Activated T-cell treated with anti-CD3 and anti-CD28 coated beads for 1 hour (primary cell): ENCODE data around the gene DND1.
"Not testable (repeated sequence)": the region's sequence is repeated elsewhere in the genome, so short reads cannot be mapped to it uniquely, and the experiment has no call there.

Experiments
- DNase-seq: peaks from one replicate; pipeline ENCODE4 v3.0.0-alpha.2; 2020; ENCODE audit warnings: low read depth

DND1 gene

DNA sequence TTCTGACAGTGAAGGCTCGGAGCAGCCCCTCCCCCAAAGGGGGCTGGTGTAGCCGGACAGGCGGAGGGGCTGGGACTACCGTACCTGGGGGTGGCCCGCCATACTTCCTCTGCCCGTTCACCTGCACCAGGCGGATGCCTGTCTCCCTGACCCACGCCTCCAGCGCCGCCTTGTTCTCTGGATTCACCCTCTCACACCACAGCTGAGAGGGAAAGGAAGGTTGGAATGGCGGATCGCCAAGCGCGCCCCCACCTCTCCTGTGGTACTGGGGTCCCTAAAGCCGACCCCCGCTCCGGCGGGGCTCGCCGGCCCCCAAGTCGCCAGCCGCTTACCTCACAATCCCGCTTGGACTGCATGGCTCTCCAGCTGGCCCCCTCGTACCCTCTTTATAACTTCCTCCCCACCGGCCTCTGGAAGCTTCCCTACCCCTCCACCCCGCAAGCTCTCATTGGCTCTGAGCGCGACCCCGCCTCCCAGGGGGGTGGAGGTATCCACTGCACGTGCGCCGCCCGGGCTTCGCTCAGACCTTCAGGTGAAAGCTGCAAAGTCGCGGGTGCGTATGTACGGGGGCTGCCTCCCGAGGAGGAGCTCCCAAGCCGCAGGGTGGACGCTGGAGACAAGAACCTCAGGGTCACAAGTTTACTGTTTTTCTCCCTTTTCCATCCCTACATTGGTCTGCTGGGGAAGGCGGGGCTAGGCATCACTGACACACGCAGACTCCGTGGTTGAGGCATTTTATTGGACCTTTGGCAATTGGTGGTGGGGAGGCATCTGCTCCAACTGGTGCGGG lies at the start of gene DND1:
Gene DND1, minus strand, starts transcription at position 390 of the 790 bp plus-strand sequence. Its CDS starts 34 bp downstream, at position 356.
- no peak for DNase-seq

DNA sequence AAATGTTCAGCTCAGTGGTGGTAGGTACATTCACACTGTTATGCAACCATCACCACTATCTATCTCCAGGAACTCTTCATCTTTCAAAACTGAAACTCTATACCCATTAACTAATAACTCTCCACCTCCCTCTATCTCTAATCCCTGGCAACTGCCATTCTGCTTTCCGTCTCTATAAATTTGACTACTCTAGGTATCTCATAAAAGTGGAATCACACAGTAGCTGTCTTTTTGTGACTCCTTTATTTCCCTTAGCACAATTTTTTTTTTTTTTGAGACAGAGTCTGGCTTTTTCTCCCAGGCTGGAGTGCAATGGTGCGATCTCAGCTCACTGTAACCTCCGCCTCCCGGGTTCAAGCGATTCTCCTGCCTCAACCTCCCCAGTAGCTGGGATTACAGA lies 48.0 kb upstream of the DND1 start:
- not testable (repeated sequence) for DNase-seq

DNA sequence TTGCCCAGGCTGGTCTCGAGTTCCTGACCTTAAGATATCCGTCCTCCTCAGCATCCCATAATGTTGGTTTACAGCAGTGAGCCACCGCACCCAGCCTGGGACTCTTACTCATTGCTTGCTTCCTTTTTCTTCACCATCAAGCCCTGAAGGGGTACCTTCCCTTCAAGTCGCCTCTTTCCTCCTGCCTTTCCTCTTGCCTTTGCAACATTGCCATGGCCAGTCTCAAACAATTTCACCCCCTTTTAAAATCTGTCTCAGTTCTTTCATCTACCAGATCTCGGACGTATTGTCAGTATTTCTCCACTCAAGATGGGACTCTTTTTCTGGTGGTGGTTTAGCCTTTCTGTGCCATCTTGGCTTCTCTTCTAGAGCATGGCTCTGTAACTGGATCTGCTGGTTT lies 47.4 kb upstream of the DND1 start:
- DNase-seq: not testable (repeated sequence)

DNA sequence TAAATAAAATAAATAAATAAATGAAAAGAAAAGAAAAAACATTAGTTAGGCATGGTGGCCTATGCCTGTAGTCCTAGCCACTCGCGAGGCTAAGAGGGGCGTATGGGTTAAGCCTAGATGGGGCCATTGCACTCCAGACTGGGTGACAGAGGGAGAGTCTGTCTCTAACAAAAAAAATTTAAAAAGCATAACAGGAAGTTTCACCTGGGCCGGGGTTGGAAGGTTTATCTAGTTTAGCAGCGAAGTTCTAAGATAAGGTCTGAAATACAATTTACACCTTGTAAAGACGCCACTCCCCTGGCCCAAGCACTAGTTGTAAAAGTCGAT lies 44.9 kb upstream of the DND1 start:
- no peak for DNase-seq

DNA sequence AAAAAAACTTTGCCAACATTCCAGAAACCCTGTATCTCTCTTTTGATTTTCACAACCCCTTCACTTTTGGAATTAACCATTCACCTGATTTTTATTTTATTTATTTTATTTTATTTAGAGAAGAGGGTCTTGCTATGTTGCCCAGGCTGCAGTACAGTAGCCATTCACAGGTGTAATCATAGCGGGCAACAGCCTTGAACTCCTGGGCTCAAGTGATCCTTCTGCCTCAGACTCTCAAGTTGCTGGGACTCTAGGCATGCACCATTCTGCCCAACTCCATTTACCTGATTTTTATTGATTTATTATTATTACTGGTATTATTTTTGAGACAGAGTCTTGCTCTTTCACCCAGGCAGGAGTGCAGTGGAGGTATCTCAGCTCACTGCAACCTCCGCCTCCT lies 42.9 kb upstream of the DND1 start:
- not testable (repeated sequence) for DNase-seq

DNA sequence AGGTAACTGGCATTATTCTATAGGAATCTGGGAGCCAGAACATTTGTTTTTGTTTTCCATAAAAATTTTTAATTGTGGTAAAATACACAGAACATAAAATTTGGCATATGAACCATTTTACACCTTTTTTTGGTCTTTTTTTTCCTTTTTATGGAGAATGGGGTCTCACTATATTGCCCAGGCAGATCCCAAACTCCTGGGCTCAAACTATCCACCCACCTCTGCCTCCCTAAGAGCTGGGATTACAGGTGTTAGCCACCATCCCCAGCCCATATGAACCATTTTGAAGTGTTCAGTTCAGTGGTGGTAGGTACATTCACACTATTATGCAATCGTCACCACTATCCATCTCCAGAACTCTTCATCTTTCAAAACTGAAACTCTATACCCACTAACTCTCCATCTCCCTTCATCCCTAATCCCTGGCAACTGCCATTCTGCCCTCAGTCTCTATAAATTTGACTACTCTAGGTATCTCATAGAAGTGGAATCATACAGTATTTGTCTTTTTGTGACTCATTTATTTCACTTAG lies 40.3 kb upstream of the DND1 start:
- no peak for DNase-seq

DNA sequence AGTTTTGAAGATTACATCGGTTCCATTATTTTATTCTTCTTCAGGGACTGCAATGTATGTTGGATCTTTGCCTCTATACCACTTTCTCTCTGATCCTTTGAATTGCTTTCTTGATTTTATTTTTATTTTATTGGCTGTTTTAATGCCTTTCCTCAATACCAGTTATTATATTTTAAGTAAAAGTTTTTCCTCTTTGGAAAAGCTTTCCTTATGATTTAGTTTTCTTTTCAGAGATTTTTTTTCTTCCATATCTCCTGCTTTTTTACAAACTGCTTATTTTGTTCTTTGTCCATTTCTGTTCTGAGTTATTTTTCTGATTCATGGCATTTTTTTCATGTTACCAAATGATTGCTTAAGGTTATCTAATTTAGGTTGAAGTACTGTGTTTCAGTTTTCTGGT lies 38.4 kb upstream of the DND1 start:
- DNase-seq: no peak

DNA sequence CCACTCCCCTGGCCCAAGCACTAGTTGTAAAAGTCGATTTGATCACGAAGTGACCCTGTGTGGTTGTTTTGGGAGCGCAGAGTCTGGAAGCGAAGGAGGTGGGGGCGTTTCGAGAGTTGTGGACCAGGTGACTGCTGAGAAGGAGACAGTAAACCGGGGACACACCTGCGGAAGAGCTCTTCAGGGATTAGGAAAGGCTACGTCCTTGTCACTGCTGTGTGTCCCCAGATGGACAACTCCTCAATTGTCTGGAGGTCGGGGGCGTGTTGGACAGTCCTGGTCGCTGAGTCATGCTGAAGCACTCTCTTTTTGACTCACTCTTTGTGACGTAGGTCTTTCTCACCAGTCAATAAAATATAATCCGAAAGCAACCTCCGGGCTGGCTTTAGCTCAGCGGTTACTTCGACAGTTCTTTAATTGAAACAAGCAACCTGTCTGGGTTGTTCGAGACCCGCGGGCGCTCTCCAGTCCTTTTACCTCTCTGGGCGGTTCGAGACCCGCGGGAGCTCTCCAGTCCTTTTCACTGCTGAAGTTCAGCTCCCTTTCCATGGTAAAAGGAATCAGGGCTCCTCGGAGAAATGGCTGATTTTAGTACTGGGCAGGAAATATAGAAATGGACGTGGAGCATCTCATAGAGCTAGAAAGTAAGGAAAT lies 37.6 kb upstream of the DND1 start:
- DNase-seq: peak; percentile 73

DNA sequence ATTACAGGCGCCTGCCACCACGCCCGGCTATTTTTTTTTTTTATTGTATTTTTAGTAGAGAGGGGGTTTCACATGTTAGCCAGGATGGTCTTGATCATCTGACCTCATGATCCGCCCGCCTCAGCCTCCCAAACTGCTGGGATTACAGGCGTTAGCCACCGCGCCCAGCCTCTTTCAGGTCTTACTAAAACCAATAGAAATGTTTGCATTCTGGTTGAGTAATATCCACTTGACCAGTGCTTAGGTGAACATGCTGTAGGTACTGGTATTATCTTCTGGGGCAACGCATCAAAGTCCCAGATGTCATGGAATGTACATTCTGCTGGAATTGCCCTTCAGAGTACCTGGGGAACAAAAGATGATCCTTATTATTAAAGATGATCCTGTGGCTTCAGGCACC lies 35.4 kb upstream of the DND1 start:
- not testable (repeated sequence) for DNase-seq

DNA sequence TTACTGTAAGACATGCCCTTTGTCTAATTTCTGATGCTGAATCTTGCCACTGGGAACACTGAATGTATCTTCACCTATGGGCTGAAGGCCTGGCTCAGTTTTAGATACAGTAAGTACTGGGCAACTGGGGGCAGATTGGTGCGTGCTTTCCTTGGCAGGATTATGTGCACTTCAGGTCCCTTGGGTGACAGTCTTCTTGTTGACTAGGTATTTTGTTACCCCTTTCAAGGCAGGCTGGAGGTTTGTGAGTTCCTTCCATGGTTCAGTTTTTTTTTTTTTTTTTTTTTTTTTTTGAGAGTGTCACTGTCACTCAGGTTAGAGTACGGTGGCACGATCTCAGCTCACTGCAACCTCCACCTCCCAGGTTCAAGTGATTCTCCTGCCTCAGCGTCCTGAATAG lies 34.4 kb upstream of the DND1 start:
- no peak for DNase-seq

DNA sequence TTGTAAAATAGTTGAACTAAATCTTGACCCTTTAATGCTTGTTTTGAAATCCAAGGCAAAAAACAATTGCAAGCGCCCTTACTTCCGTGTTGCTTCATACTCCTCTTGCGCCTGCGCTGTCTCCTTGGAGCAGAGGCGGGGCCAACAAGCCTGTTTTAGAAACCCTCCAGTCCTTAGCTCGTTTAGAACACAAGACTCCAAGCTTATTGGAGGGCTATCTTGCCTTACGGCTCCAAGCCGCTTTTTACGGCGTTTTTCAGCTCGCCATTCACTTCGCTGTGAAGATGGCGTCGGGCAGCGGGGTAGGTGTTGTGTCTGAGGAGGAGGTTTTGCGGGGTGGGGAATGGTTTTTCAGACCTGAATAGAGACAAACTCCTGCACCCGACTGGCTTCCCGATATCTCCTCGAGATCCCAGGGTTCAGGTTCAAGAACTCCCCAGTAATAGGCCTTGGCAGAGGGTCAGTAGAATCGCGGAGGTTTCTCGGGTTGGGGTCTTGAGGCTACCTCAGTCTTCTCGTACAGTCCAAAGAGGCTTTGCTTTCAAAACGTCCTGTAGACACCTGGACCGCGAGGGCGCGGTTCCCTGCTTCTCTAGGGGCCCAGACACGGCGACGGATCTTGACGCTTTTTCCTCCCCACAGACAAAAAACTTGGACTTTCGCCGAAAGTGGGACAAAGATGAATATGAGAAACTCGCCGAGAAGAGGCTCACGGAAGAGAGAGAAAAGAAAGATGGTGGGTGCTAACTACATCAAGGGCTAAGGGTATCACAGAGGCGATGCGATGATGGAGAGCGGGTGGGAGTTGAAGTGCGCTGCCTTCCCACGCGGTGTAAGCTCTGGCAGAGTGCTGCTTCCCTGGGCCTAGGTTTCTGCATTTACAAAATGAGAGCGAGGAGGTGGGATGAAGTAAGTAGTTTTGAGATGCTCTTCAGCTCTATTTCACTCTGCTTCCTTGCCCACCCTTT lies 27.1 kb upstream of the DND1 start, which contains the start of gene ZMAT2:
Gene ZMAT2, plus strand, starts transcription at position 271 of the 968 bp plus-strand sequence. Its CDS starts 14 bp downstream, at position 285.
- DNase-seq: peak; percentile 89

DNA sequence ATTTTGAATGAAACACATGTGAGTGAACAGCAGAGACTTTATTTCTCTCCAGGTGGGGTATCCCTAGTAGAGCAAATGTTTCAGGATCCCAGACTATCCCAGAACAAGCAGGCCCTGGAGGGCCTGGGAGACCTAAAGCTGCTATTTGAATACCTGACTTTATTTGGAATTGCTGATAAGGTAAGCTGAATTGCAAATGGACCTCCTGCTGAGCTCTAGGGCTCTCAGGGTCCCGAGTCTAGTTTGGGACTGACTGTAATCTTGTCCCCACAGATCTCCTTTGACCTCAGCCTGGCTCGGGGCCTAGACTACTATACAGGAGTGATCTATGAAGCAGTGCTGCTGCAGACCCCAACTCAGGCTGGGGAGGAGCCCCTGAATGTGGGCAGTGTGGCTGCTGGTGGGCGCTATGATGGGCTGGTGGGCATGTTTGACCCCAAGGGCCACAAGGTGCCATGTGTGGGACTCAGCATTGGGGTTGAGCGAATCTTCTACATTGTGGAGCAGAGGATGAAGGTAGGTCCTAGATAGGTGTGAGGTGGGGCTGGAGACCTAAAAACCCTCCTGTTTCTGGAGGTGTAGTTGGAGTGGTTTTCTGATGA lies 23.6 kb upstream of the DND1 start:
- DNase-seq: no peak

DNA sequence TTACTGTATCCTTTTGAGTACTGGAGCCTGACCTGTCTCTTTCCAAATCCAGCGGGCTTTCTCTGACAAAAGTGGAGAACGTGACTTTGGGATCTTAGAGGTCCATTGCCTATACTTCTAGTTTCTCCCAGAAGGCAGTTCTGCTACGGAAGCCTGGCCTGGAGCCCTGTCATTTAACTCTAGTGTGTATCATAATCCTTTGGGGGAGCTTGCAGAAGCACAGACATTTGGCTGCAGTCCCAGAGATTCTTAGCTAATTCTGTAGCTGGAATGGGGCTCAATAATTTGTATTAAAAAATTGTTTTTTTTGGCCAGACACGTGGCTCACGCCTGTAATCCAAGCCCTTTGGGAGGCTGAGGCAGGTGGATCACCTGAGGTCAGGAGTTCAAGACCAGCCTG lies 20.9 kb upstream of the DND1 start:
- no peak for DNase-seq

DNA sequence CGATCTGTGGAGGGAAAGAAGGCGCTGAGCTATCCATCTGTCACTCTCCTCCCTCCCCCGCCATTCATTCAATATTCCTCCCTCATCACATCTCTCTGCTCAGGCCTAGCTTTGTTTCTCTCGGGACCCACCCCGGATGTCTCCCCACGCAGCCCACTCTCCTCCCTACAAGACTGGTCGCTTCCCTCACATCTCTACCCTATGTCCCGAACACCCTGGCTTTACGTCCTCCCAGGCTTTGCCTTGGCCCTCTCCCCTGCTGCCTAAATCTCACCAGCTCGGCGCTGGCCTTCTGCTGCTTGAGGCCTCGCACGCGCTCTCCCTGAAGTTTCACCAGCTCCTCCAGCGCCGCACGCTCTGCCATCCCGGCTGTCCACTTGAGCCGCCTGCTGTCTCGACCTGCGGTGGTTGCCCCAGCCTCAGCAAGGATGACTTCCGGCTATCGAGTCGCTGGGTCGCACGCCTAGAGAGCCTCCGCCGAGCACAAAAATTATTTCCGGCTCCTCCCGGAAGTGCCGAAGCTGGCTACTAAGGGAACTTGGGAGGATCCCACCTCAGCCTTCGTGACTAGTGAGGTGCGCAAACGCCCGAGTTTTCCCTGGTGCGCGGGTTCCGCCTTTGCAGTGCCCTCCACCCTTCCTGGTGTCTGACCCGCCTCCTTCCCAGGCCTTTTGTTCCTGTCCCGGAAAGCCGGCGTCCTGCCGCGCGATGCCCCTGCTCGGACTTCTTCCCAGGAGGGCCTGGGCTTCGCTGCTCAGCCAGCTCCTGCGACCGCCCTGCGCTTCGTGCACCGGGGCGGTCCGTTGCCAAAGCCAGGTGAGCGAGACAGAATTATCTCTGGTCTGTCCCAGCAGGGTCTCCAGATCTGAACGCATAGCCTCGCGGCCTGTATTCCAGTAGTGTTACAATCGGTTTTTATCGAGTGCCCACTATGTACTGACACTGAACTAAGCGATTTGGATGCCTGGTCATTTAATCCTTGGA lies 17.9 kb upstream of the DND1 start, which contains the start of the genes HARS1 and HARS2:
Gene HARS1, minus strand, starts transcription at position 430 of the 984 bp plus-strand sequence. Its CDS starts 66 bp downstream, at position 364.
Gene HARS2, plus strand, starts transcription at position 515 of the 984 bp plus-strand sequence. Its CDS starts 194 bp downstream, at position 709.
- peak; percentile 65 for DNase-seq

DNA sequence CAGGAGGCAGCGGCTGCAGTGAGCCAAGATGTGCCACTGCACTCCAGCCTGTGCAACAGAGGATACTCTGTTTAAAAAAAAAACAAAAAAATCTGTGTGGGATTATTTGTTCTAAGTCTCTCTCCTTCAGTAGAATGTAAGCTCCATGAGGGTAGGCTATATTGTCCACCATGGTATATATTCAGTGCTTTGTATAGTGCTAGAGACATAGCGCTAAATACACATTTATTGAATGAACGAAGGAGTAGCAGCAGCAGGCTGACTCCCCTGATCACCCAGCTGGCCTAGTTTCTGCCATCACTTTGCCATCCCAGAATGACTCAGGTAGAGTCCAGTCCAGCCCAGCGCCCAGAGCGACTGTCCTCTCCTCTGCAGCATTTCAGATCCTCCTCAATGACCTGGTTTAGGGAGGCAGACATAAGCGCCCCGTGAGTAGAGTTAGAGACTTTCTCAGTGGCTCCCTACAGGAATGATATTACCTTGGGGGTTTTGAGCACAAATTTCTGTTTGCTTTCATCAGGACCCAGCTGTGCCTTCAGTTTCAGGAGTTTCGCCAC lies 17.1 kb upstream of the DND1 start:
- DNase-seq: no peak

DNA sequence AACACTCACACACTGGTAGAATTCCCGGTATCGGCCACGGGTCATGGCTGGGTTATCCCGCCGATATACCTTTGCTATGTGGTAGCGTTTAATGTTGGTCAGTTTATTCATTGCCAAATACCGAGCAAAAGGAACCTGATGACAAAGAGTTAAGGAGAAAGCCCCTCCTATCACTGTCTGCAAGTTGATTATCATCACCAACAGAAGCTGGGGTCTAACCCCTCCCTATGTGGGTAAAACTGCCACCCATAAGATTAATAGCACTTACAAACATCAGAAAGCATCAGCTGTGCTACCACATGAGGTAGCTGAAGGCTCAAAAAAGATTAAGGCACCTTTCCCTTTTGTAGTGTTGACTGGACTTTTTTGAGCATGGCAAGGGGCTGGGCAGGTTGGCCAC lies 5.6 kb upstream of the DND1 start:
- DNase-seq: no peak

DNA sequence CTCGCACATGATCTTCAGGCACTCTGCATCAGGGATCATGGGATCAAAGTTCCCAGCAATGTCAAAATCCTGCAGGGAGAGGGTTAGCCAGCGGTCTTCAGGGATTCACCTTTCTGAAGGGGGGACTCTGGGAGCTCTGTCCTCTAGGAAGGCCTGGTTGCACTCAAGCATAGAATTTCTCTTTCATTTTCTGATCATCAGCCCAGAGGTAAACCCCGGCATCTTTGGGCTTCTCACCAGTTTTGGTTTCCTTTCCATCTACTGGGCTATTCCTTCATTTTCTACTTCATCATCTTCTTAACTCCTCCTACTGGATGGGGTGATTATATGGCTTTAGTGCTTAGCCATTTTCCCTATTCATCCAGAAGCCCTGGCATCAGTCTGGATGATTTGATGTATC lies 4.6 kb upstream of the DND1 start:
- DNase-seq: no peak

DNA sequence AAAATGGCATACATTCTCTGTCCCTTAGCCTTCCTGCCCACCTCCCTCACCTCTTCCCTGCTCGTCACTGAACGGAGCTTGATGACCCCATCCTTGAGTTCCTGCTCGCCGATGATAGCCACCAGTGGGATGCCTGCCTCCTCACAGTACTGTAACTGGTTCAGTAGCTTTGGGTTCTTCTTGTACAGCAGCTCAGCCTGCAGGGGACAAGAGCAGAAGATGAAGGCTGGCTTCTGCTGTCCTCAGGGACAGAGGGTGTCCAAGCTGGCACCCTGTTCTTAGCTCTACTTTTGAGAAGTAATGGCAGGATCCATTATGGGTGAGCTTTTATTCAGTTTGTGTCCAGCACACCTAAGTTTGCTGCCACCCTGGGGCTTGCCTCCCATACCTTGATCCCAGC lies 1.3 kb upstream of the DND1 start:
- DNase-seq: no peak

DNA sequence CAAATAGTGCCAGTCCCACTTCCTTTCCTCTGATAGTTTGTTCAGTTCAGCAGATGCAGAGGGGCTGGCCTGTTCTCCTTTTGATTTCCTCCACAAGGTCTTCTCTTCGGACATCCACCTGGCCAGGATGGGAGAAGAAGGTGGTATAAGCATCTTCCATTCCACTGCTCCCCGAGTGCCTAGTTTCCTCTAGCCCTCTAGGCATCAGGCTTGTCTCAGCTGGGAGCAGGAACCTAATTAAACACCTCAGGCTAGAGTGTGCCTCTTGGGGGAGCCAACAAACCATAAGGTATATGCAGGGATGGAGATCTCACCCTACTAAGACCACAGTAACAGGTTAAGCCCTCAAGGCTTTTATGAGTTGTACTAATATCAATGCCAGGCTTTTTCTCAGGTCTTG lies 835 bp upstream of the DND1 start:
- no peak for DNase-seq
